Daoy (cell line): ENCODE measurements around the gene ING5. TPM values are rescaled to one million over a fixed set of nuclear protein-coding genes. Genes with fewer than 3 reads are reported as not detected.

ENCODE experiments used
- DNase-seq: peaks from one replicate; pipeline ENCODE4 v3.0.0-alpha.2; 2015; ENCODE audit warnings: low read depth
- total RNA-seq: library from RNA; depleted of rRNA; stranded (reverse); fragments of >200 nt; shearing (Covaris generic); gene quantifications from 2 replicates; pipeline ENCODE4 v1.2.3, GENCODE V29; 2014

Gene ING5
- total RNA-seq, 1 experiment from 2014 or later: 21.0 TPM

GRCh38 chr2:241672243-241673188 is 29.3 kb upstream of the ING5 start:
- no peak for DNase-seq

GRCh38 chr2:241673189-241673663 is 28.6 kb upstream of the ING5 start:
- DNase-seq: no peak

GRCh38 chr2:241673797-241674725 is 27.8 kb upstream of the ING5 start:
- DNase-seq: peak; percentile 58

GRCh38 chr2:241675885-241676284 is 26.0 kb upstream of the ING5 start:
- DNase-seq: no peak

GRCh38 chr2:241676665-241677064 is 25.2 kb upstream of the ING5 start:
- DNase-seq: no peak

- DNase-seq: no peak
These were observed 24.4 kb upstream of the ING5 start for GRCh38 chr2:241677392-241677791.

- no peak for DNase-seq
These were observed 23.5 kb upstream of the ING5 start for GRCh38 chr2:241678307-241678706.

- DNase-seq: no peak
These were observed 22.9 kb upstream of the ING5 start for GRCh38 chr2:241678784-241679540.

- DNase-seq: no peak
These were observed 21.8 kb upstream of the ING5 start for GRCh38 chr2:241680044-241680443.

GRCh38 chr2:241680827-241681599 is 20.8 kb upstream of the ING5 start:
- DNase-seq: peak; percentile 90

GRCh38 chr2:241686324-241686649 is 15.6 kb upstream of the ING5 start:
- DNase-seq: no peak

GRCh38 chr2:241686650-241687425 is 15.0 kb upstream of the ING5 start, which contains the start of gene DTYMK:
Gene DTYMK (minus strand): TSS chr2:241686815. CDS start chr2:241686783, 32 bp downstream.
- peak; percentile 98 for DNase-seq

GRCh38 chr2:241689306-241689705 is 12.5 kb upstream of the ING5 start:
- no peak for DNase-seq

GRCh38 chr2:241690202-241690717 is 11.6 kb upstream of the ING5 start:
- DNase-seq: no peak

GRCh38 chr2:241692448-241692847 is 9.4 kb upstream of the ING5 start:
- no peak for DNase-seq

- DNase-seq: no peak
These were observed 6.2 kb upstream of the ING5 start for GRCh38 chr2:241695651-241696050.

- no peak for DNase-seq
These were observed 765 bp upstream of the ING5 start for GRCh38 chr2:241701149-241701398.

GRCh38 chr2:241702155-241703031 is 554 bp downstream of the ING5 start:
- DNase-seq: peak; percentile 89

- DNase-seq: peak; percentile 18
These were observed 1.3 kb downstream of the ING5 start for GRCh38 chr2:241703032-241703604.
